Stomach (tissue), 4 donors: ENCODE data around the gene TMA7B.

Source experiments
- POLR2A ChIP-seq, 4 donors: fragments of 450-650 bp; IDR thresholded peaks; one replicate each; pipeline ENCODE4 v1.6.1; 2016; ENCODE audit warnings: antibody characterized with exemption in 4 of 4, control low read depth in 2 of 4, mild to moderate bottlenecking in 1 of 4, moderate library complexity in 1 of 4
- POLR2AphosphoS5 ChIP-seq, 3 donors: sonication (generic); formaldehyde crosslinking; IDR thresholded peaks; one replicate each; pipeline ENCODE4 v1.6.1; 2016; ENCODE audit warnings: antibody characterized with exemption in 3 of 3
- TF ChIP-seq, protein P1 (sequence below), 7 experiments: fragments of 450-650 bp in 4 of 7; fragments of 200-600 bp in 3 of 7; sonication (generic) in 3 of 7; IDR thresholded peaks; one replicate each; pipeline ENCODE4 v1.5.1; 2016 to 2019; ENCODE audit warnings: antibody characterized with exemption in 7 of 7, control low read depth in 2 of 7, mild to moderate bottlenecking in 1 of 7

DNA sequence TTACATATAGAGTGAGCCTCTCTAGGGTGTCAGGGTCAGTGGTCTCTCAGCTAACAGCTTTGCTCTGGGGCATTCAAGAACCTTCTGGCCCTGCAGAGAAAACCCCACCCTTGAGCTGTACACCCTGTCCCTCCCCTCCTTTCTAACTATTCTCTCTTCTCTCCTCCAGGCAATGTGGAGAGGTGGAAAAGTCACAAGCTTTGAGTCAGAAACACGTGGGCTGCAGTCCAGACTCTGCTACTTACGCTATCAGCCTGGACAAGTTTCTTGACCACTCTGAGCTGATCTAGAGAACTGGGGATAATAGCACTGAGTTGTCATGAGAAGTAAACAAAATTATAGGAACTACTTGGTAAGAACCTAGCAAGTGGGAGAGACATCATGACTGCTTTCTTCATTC, 23.8 kb downstream of the TMA7B start:
- TF ChIP-seq, protein P1, sequence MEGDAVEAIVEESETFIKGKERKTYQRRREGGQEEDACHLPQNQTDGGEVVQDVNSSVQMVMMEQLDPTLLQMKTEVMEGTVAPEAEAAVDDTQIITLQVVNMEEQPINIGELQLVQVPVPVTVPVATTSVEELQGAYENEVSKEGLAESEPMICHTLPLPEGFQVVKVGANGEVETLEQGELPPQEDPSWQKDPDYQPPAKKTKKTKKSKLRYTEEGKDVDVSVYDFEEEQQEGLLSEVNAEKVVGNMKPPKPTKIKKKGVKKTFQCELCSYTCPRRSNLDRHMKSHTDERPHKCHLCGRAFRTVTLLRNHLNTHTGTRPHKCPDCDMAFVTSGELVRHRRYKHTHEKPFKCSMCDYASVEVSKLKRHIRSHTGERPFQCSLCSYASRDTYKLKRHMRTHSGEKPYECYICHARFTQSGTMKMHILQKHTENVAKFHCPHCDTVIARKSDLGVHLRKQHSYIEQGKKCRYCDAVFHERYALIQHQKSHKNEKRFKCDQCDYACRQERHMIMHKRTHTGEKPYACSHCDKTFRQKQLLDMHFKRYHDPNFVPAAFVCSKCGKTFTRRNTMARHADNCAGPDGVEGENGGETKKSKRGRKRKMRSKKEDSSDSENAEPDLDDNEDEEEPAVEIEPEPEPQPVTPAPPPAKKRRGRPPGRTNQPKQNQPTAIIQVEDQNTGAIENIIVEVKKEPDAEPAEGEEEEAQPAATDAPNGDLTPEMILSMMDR (IDR thresholded peaks at IDR 0.05): no peak
- no peak for TF ChIP-seq POLR2A (IDR thresholded peaks at IDR 0.05)
- TF ChIP-seq POLR2AphosphoS5 (IDR thresholded peaks at IDR 0.05): no peak
